ENCODE data around the gene PAN3.

Gene PAN3

GRCh38 chr13:28116736-28117135, 21.6 kb upstream of the PAN3 start:
- ATAC-seq, result no peak
- TF ChIP-seq RARB (CRISPR knock-in tag; IDR thresholded peaks at IDR 0.05) (no peak), CREB5 (CRISPR knock-in tag; IDR thresholded peaks at IDR 0.05; ENCODE audit: low read depth) (no peak), SNAI2 (CRISPR knock-in tag; IDR thresholded peaks at IDR 0.05) (no peak), TSHZ2 (CRISPR knock-in tag; IDR thresholded peaks at IDR 0.05) (no peak), PATZ1 (CRISPR knock-in tag; IDR thresholded peaks at IDR 0.05; ENCODE audit: borderline replicate concordance) (no peak)

- ATAC-seq, result peak; percentile 46; the same call in 1 of the 3 replicates
- no peak for TF ChIP-seq RARB (CRISPR knock-in tag; IDR thresholded peaks at IDR 0.05)
- no peak for TF ChIP-seq SNAI2 (CRISPR knock-in tag; IDR thresholded peaks at IDR 0.05)
- TF ChIP-seq ZFP30 (CRISPR knock-in tag; IDR thresholded peaks at IDR 0.05), result no peak
- TF ChIP-seq PPARA (CRISPR knock-in tag; IDR thresholded peaks at IDR 0.05; ENCODE audit: borderline replicate concordance), result no peak
- no peak for TF ChIP-seq TOX (CRISPR knock-in tag; IDR thresholded peaks at IDR 0.05; ENCODE audit: borderline replicate concordance)
- no peak for TF ChIP-seq POU6F1 (CRISPR knock-in tag; IDR thresholded peaks at IDR 0.05; ENCODE audit: borderline replicate concordance, low read depth)
- no peak for TF ChIP-seq ZNF8 (CRISPR knock-in tag; IDR thresholded peaks at IDR 0.05)
- no peak for TF ChIP-seq ISL1 (CRISPR knock-in tag; IDR thresholded peaks at IDR 0.05)
- TF ChIP-seq TCF4 (CRISPR knock-in tag; IDR thresholded peaks at IDR 0.05; ENCODE audit: borderline replicate concordance), result no peak
- TF ChIP-seq OSR1 (CRISPR knock-in tag; IDR thresholded peaks at IDR 0.05), result no peak
- TF ChIP-seq CREB5 (CRISPR knock-in tag; IDR thresholded peaks at IDR 0.05; ENCODE audit: low read depth), result no peak
- no peak for TF ChIP-seq ZC3H10 (CRISPR knock-in tag; IDR thresholded peaks at IDR 0.05)
- no peak for TF ChIP-seq ZFP3 (CRISPR knock-in tag; IDR thresholded peaks at IDR 0.05)
These were observed 20.5 kb upstream of the PAN3 start for GRCh38 chr13:28117689-28118377.

- ATAC-seq, result no peak
- no peak for TF ChIP-seq ZFP30 (CRISPR knock-in tag; IDR thresholded peaks at IDR 0.05)
- no peak for TF ChIP-seq GLIS3 (CRISPR knock-in tag; IDR thresholded peaks at IDR 0.05)
- TF ChIP-seq ARNTL (CRISPR knock-in tag; IDR thresholded peaks at IDR 0.05; ENCODE audit: borderline replicate concordance, low read depth), result no peak
- TF ChIP-seq PATZ1 (CRISPR knock-in tag; IDR thresholded peaks at IDR 0.05; ENCODE audit: borderline replicate concordance), result no peak
- TF ChIP-seq BACH2 (CRISPR knock-in tag; IDR thresholded peaks at IDR 0.05; ENCODE audit: borderline replicate concordance), result no peak
- TF ChIP-seq ZNF70 (CRISPR knock-in tag; IDR thresholded peaks at IDR 0.05), result no peak
- TF ChIP-seq CREB5 (CRISPR knock-in tag; IDR thresholded peaks at IDR 0.05; ENCODE audit: low read depth), result no peak
- no peak for TF ChIP-seq RARB (CRISPR knock-in tag; IDR thresholded peaks at IDR 0.05)
- no peak for TF ChIP-seq CSDC2 (CRISPR knock-in tag; IDR thresholded peaks at IDR 0.05)
These were observed 18.0 kb upstream of the PAN3 start for GRCh38 chr13:28120317-28120716.

Data from SK-N-SH treated with all-trans-retinoic acid at 6 μM for 48 hours (cell line).